HepG2 (cell line): ENCODE results near the gene ORMDL3. TPM values are rescaled to one million over a fixed set of nuclear protein-coding genes. Genes with fewer than 3 reads are reported as not detected.

Experiments
- AGO2 ChIP-seq: fragments of 200-400 bp; formaldehyde crosslinking; optimal IDR thresholded peaks from 2 replicates; pipeline ENCODE3; 2017; ENCODE audit warnings: mild to moderate bottlenecking, low read depth, low read length, moderate library complexity
- CBX2 ChIP-seq, 2 experiments: fragments of 200-600 bp in 1 of 2; sonication (generic); formaldehyde crosslinking in 1 of 2; IDR thresholded peaks; 2 replicates each; pipeline versions ENCODE4 v1.7.0 to v1.8.1; 2018 to 2022; ENCODE audit warnings: low read depth in 2 of 2, low read length in 1 of 2, mild to moderate bottlenecking in 1 of 2, missing genetic modification reagents in 1 of 2
- GATAD2A ChIP-seq: IDR thresholded peaks from 2 replicates; pipeline ENCODE4 v1.6.1; 2016
- HNRNPUL1 ChIP-seq: fragments of 200-400 bp; formaldehyde crosslinking; IDR thresholded peaks from 2 replicates; pipeline ENCODE4 v1.6.1; 2017; ENCODE audit warnings: low read depth, mild to moderate bottlenecking, low read length, moderate library complexity
- PITX1 ChIP-seq: sonication (generic); formaldehyde crosslinking; IDR thresholded peaks from 2 replicates; pipeline ENCODE4 v1.5.1; 2020; ENCODE audit warnings: mild to moderate bottlenecking, missing genetic modification reagents
- POLR2G ChIP-seq: fragments of 200-400 bp; formaldehyde crosslinking; IDR thresholded peaks from 2 replicates; pipeline ENCODE4 v1.6.1; 2018; ENCODE audit warnings: mild to moderate bottlenecking, low read depth, low read length, moderate library complexity
- PRMT3 ChIP-seq: sonication (generic); formaldehyde crosslinking; IDR thresholded peaks from 2 replicates; pipeline ENCODE4 v1.8.1; 2022; ENCODE audit warnings: low read depth, mild to moderate bottlenecking, moderate library complexity, missing genetic modification reagents, borderline replicate concordance
- REPIN1 ChIP-seq: sonication (generic); formaldehyde crosslinking; IDR thresholded peaks from 2 replicates; pipeline ENCODE4 v1.8.0; 2022; ENCODE audit warnings: missing genetic modification reagents, low read depth, mild to moderate bottlenecking, borderline replicate concordance
- SMARCC2 ChIP-seq: fragments of 450-650 bp; IDR thresholded peaks from 2 replicates; pipeline ENCODE4 v1.6.1; 2017; ENCODE audit warnings: antibody characterized with exemption, mild to moderate bottlenecking
- ZNF292 ChIP-seq: sonication (generic); formaldehyde crosslinking; IDR thresholded peaks from 2 replicates; pipeline ENCODE4 v1.8.1; 2022; ENCODE audit warnings: mild to moderate bottlenecking, low read depth, missing genetic modification reagents, borderline replicate concordance
- ZNF446 ChIP-seq: sonication (generic); formaldehyde crosslinking; IDR thresholded peaks from 2 replicates; pipeline ENCODE4 v1.5.0; 2020; ENCODE audit warnings: mild to moderate bottlenecking, missing genetic modification reagents
- ZNF557 ChIP-seq: sonication (generic); formaldehyde crosslinking; IDR thresholded peaks from 2 replicates; pipeline ENCODE4 v1.4.0; 2020; ENCODE audit warnings: missing genetic modification reagents
- polyA plus RNA-seq, 8 experiments: library from polyadenylated mRNA; depleted of rRNA in 3 of 8; stranded (reverse) in 7 of 8; unstranded in 1 of 8; fragments of >200 nt; fragmentation: Illumina TruSeq in 4 of 8; extraction: Trizol in 4 of 8; gene quantifications; 2 replicates each; pipeline versions ENCODE4 v1.2.1 to v1.2.3, GENCODE V29; 2011 to 2016; ENCODE audit warnings: low read depth in 4 of 8, missing spikeins in 1 of 8, mixed read lengths in 1 of 8; ENCODE audit not compliant: insufficient read depth in 1 of 8
- total RNA-seq, 5 experiments: library from RNA; depleted of rRNA; stranded (reverse); fragments of >200 nt; fragmentation: Illumina TruSeq; extraction: Trizol; gene quantifications; 2 replicates each; pipeline ENCODE4 v1.2.3, GENCODE V29; 2016; ENCODE audit warnings: low read depth in 1 of 5
- TF ChIP-seq, protein P1 (sequence below): sonication (generic); formaldehyde crosslinking; IDR thresholded peaks from 2 replicates; pipeline ENCODE4 v1.4.0; 2020; ENCODE audit warnings: missing genetic modification reagents
- TF ChIP-seq, protein P2 (sequence below): sonication (generic); formaldehyde crosslinking; IDR thresholded peaks from 2 replicates; pipeline ENCODE4 v1.4.0; 2020; ENCODE audit warnings: low read depth, mild to moderate bottlenecking, missing genetic modification reagents
- TF ChIP-seq, protein P3 (sequence below), 2 experiments: sonication (generic) in 1 of 2; formaldehyde crosslinking in 1 of 2; IDR thresholded peaks; 2 replicates each; pipeline versions ENCODE4 v1.5.1 to v1.6.1; 2011 to 2020; ENCODE audit warnings: borderline replicate concordance in 1 of 2, low read depth in 1 of 2, low read length in 1 of 2, mild to moderate bottlenecking in 1 of 2, missing genetic modification reagents in 1 of 2, moderate library complexity in 1 of 2
- TF ChIP-seq, protein P4 (sequence below): sonication (generic); formaldehyde crosslinking; IDR thresholded peaks from 2 replicates; pipeline ENCODE4 v1.5.0; 2020; ENCODE audit warnings: mild to moderate bottlenecking, low read depth, missing genetic modification reagents, borderline replicate concordance

ORMDL3 gene
- total and polyA plus RNA-seq, 2 of the 13 experiments (the other 11 are each of a cell fraction or from before 2014, with no cell fraction given) = 181 to 384 TPM

DNA sequence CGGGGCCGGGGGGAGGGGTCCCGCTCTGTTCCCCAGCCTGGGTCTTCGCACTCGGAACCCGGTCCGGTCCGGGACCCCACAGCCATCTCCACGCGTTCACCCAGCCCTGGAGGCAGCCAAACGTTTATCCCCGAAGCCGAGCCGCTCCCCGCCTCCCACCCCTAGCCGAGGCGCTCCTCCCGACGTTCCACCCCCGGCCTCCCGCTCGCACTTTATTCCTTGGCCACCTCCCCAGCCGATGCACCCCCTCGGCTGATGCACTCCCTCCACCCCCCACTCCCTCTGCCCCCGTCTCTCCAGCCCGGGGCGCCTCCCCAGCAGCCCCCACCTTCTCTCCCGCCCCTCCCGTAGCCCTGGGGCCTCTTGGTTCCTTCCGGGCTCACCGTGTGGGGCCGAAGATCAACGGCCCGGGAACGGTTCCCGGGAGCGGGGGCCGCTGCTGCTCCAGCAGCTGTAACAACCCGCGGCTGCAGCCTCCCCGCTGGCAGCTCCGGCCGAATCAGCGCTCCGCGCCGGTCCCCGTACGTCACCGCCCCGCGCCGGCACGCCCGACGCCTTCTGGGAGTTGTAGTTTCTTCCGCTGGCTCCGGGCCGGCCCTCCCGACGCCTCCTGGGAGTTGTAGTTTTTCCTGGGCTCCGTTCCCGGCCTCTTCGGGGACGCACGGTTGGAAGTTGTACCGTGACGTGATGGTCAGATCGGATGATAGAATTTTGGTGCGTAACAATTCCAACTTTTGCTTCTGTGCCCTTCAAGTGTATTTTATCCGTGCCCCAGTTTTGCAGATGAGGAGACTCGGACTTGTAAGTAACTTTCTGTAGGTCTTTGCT lies at the start of gene ORMDL3, which contains the start of gene LRRC3C (continued):
- TF ChIP-seq REPIN1 (CRISPR knock-in tag) (no peak), GATAD2A (CRISPR knock-in tag) (peak; percentile 68), PITX1 (peak; percentile 34; the same call in 1 of the 2 replicates), HNRNPUL1 (no peak), ZNF292 (CRISPR knock-in tag) (no peak; the same call in none of the 2 replicates), AGO2 (peak; percentile 68), ZNF446 (CRISPR knock-in tag) (0 out of 2 replicates have a peak, but pooled peaks have one; percentile 32), SMARCC2 (peak; percentile 73; the same call in 1 of the 2 replicates), PRMT3 (CRISPR knock-in tag) (0 out of 2 replicates have a peak, but pooled peaks have one; percentile 15), ZNF557 (CRISPR knock-in tag) (peak; percentile 48; the same call in 1 of the 2 replicates), POLR2G (peak; percentile 88), CBX2 (IDR thresholded peaks at IDR 0.05; ENCODE audit: low read depth, low read length) (no peak), CBX2 (CRISPR knock-in tag; IDR thresholded peaks at IDR 0.05; ENCODE audit: low read depth) (0 out of 2 replicates have a peak, but pooled peaks have one; percentile 23)
- TF ChIP-seq, protein P1, sequence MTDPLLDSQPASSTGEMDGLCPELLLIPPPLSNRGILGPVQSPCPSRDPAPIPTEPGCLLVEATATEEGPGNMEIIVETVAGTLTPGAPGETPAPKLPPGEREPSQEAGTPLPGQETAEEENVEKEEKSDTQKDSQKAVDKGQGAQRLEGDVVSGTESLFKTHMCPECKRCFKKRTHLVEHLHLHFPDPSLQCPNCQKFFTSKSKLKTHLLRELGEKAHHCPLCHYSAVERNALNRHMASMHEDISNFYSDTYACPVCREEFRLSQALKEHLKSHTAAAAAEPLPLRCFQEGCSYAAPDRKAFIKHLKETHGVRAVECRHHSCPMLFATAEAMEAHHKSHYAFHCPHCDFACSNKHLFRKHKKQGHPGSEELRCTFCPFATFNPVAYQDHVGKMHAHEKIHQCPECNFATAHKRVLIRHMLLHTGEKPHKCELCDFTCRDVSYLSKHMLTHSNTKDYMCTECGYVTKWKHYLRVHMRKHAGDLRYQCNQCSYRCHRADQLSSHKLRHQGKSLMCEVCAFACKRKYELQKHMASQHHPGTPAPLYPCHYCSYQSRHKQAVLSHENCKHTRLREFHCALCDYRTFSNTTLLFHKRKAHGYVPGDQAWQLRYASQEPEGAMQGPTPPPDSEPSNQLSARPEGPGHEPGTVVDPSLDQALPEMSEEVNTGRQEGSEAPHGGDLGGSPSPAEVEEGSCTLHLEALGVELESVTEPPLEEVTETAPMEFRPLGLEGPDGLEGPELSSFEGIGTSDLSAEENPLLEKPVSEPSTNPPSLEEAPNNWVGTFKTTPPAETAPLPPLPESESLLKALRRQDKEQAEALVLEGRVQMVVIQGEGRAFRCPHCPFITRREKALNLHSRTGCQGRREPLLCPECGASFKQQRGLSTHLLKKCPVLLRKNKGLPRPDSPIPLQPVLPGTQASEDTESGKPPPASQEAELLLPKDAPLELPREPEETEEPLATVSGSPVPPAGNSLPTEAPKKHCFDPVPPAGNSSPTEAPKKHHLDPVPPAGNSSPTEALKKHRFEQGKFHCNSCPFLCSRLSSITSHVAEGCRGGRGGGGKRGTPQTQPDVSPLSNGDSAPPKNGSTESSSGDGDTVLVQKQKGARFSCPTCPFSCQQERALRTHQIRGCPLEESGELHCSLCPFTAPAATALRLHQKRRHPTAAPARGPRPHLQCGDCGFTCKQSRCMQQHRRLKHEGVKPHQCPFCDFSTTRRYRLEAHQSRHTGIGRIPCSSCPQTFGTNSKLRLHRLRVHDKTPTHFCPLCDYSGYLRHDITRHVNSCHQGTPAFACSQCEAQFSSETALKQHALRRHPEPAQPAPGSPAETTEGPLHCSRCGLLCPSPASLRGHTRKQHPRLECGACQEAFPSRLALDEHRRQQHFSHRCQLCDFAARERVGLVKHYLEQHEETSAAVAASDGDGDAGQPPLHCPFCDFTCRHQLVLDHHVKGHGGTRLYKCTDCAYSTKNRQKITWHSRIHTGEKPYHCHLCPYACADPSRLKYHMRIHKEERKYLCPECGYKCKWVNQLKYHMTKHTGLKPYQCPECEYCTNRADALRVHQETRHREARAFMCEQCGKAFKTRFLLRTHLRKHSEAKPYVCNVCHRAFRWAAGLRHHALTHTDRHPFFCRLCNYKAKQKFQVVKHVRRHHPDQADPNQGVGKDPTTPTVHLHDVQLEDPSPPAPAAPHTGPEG = peak; percentile 40; the same call in 1 of the 2 replicates
- TF ChIP-seq, protein P2, sequence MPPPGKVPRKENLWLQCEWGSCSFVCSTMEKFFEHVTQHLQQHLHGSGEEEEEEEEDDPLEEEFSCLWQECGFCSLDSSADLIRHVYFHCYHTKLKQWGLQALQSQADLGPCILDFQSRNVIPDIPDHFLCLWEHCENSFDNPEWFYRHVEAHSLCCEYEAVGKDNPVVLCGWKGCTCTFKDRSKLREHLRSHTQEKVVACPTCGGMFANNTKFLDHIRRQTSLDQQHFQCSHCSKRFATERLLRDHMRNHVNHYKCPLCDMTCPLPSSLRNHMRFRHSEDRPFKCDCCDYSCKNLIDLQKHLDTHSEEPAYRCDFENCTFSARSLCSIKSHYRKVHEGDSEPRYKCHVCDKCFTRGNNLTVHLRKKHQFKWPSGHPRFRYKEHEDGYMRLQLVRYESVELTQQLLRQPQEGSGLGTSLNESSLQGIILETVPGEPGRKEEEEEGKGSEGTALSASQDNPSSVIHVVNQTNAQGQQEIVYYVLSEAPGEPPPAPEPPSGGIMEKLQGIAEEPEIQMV (CRISPR knock-in tag) = no peak; the same call in 1 of the 2 replicates
- TF ChIP-seq, protein P3, sequence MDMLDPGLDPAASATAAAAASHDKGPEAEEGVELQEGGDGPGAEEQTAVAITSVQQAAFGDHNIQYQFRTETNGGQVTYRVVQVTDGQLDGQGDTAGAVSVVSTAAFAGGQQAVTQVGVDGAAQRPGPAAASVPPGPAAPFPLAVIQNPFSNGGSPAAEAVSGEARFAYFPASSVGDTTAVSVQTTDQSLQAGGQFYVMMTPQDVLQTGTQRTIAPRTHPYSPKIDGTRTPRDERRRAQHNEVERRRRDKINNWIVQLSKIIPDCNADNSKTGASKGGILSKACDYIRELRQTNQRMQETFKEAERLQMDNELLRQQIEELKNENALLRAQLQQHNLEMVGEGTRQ (IDR thresholded peaks at IDR 0.05; ENCODE audit: low read depth, low read length) = no peak
- TF ChIP-seq, protein P3 (CRISPR knock-in tag; IDR thresholded peaks at IDR 0.05; ENCODE audit: borderline replicate concordance) = peak; percentile 31; the same call in 1 of the 2 replicates
- TF ChIP-seq, protein P4, sequence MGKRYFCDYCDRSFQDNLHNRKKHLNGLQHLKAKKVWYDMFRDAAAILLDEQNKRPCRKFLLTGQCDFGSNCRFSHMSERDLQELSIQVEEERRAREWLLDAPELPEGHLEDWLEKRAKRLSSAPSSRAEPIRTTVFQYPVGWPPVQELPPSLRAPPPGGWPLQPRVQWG = no peak
